HepG2 (cell line): ENCODE results near the gene THAP2. TPM values are rescaled to one million over a fixed set of nuclear protein-coding genes. Genes with fewer than 3 reads are reported as not detected.

Experiments
- DMAP1 ChIP-seq: IDR thresholded peaks from 2 replicates; pipeline ENCODE4 v1.6.1; 2016
- FOXK1 ChIP-seq: sonication (generic); formaldehyde crosslinking; IDR thresholded peaks from 2 replicates; pipeline ENCODE4 v1.4.0; 2020; ENCODE audit warnings: low read depth, missing genetic modification reagents, borderline replicate concordance
- HNRNPLL ChIP-seq: fragments of 200-400 bp; formaldehyde crosslinking; IDR thresholded peaks from 2 replicates; pipeline ENCODE4 v1.6.1; 2017; ENCODE audit warnings: mild to moderate bottlenecking, low read depth, low read length; ENCODE audit not compliant: poor library complexity, severe bottlenecking
- HNRNPUL1 ChIP-seq: fragments of 200-400 bp; formaldehyde crosslinking; IDR thresholded peaks from 2 replicates; pipeline ENCODE4 v1.6.1; 2017; ENCODE audit warnings: low read depth, mild to moderate bottlenecking, low read length, moderate library complexity
- HOXA9 ChIP-seq: sonication (generic); formaldehyde crosslinking; IDR thresholded peaks from 2 replicates; pipeline ENCODE4 v1.8.1; 2022; ENCODE audit warnings: missing genetic modification reagents, mild to moderate bottlenecking, moderate library complexity, borderline replicate concordance
- KLF12 ChIP-seq: sonication (generic); formaldehyde crosslinking; IDR thresholded peaks from 2 replicates; pipeline ENCODE4 v1.4.0; 2020; ENCODE audit warnings: missing genetic modification reagents, borderline replicate concordance
- NFAT5 ChIP-seq: sonication (generic); formaldehyde crosslinking; IDR thresholded peaks from 2 replicates; pipeline ENCODE4 v1.4.0; 2020; ENCODE audit warnings: missing genetic modification reagents
- POLR2AphosphoS2 ChIP-seq: IDR thresholded peaks from 2 replicates; pipeline ENCODE4 v1.6.1; 2011; ENCODE audit warnings: low read depth, low read length, improper control_type of control experiment
- SETDB1 ChIP-seq: sonication (generic); formaldehyde crosslinking; IDR thresholded peaks from 2 replicates; pipeline ENCODE4 v1.5.1; 2020; ENCODE audit warnings: missing genetic modification reagents, mild to moderate bottlenecking, borderline replicate concordance
- SNAPC2 ChIP-seq: sonication (generic); formaldehyde crosslinking; IDR thresholded peaks from 2 replicates; pipeline ENCODE4 v1.8.1; 2022; ENCODE audit warnings: mild to moderate bottlenecking, missing genetic modification reagents
- TAF1 ChIP-seq: sonication (generic); formaldehyde crosslinking; IDR thresholded peaks from 2 replicates; pipeline ENCODE4 v1.4.0; 2020; ENCODE audit warnings: missing genetic modification reagents
- TBX2 ChIP-seq: sonication (generic); formaldehyde crosslinking; IDR thresholded peaks from 2 replicates; pipeline ENCODE4 v1.5.0; 2020; ENCODE audit warnings: missing genetic modification reagents, mild to moderate bottlenecking, borderline replicate concordance
- ZBTB49 ChIP-seq: sonication (generic); formaldehyde crosslinking; IDR thresholded peaks from 2 replicates; pipeline ENCODE4 v1.4.0; 2020; ENCODE audit warnings: missing genetic modification reagents, borderline replicate concordance
- ZC3H13 ChIP-seq: sonication (generic); formaldehyde crosslinking; IDR thresholded peaks from 2 replicates; pipeline ENCODE4 v1.8.1; 2023; ENCODE audit warnings: mild to moderate bottlenecking, missing genetic modification reagents, moderate library complexity
- ZIK1 ChIP-seq: sonication (generic); formaldehyde crosslinking; IDR thresholded peaks from 2 replicates; pipeline ENCODE4 v1.5.0; 2020; ENCODE audit warnings: mild to moderate bottlenecking, low read depth, missing genetic modification reagents, borderline replicate concordance
- ZNF547 ChIP-seq: sonication (generic); formaldehyde crosslinking; IDR thresholded peaks from 2 replicates; pipeline ENCODE4 v1.5.1; 2020; ENCODE audit warnings: mild to moderate bottlenecking, missing genetic modification reagents
- ZNF569 ChIP-seq: sonication (generic); formaldehyde crosslinking; IDR thresholded peaks from 2 replicates; pipeline ENCODE4 v1.5.0; 2020; ENCODE audit warnings: mild to moderate bottlenecking, missing genetic modification reagents, moderate library complexity, borderline replicate concordance
- ZNF773 ChIP-seq: sonication (generic); formaldehyde crosslinking; IDR thresholded peaks from 2 replicates; pipeline ENCODE4 v1.4.0; 2020; ENCODE audit warnings: missing genetic modification reagents, borderline replicate concordance
- polyA plus RNA-seq, 8 experiments: library from polyadenylated mRNA; depleted of rRNA in 3 of 8; stranded (reverse) in 7 of 8; unstranded in 1 of 8; fragments of >200 nt; fragmentation: Illumina TruSeq in 4 of 8; extraction: Trizol in 4 of 8; gene quantifications; 2 replicates each; pipeline versions ENCODE4 v1.2.1 to v1.2.3, GENCODE V29; 2011 to 2016; ENCODE audit warnings: low read depth in 4 of 8, missing spikeins in 1 of 8, mixed read lengths in 1 of 8; ENCODE audit not compliant: insufficient read depth in 1 of 8
- total RNA-seq, 5 experiments: library from RNA; depleted of rRNA; stranded (reverse); fragments of >200 nt; fragmentation: Illumina TruSeq; extraction: Trizol; gene quantifications; 2 replicates each; pipeline ENCODE4 v1.2.3, GENCODE V29; 2016; ENCODE audit warnings: low read depth in 1 of 5
- TF ChIP-seq, protein P1 (sequence below): sonication (generic); formaldehyde crosslinking; IDR thresholded peaks from 2 replicates; pipeline ENCODE4 v1.5.0; 2020; ENCODE audit warnings: missing genetic modification reagents
- TF ChIP-seq, protein P2 (sequence below): sonication (generic); formaldehyde crosslinking; IDR thresholded peaks from 2 replicates; pipeline ENCODE4 v1.4.0; 2020; ENCODE audit warnings: missing genetic modification reagents

Gene THAP2
- total and polyA plus RNA-seq, 2 of the 13 experiments (the other 11 are each of a cell fraction or from before 2014, with no cell fraction given), result 5.2 to 6.2 TPM

GRCh38 chr12:71662849-71663560 lies 1.1 kb upstream of the THAP2 start (continued):
- TF ChIP-seq, protein P1, sequence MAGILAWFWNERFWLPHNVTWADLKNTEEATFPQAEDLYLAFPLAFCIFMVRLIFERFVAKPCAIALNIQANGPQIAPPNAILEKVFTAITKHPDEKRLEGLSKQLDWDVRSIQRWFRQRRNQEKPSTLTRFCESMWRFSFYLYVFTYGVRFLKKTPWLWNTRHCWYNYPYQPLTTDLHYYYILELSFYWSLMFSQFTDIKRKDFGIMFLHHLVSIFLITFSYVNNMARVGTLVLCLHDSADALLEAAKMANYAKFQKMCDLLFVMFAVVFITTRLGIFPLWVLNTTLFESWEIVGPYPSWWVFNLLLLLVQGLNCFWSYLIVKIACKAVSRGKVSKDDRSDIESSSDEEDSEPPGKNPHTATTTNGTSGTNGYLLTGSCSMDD (CRISPR knock-in tag), result no peak
- TF ChIP-seq ZNF569, result no peak
- TF ChIP-seq HNRNPLL, result peak; percentile 36
- TF ChIP-seq HOXA9 (CRISPR knock-in tag), result no peak
- no peak for TF ChIP-seq POLR2AphosphoS2
- no peak for TF ChIP-seq SNAPC2 (CRISPR knock-in tag)
- TF ChIP-seq NFAT5 (CRISPR knock-in tag), result no peak
- no peak for TF ChIP-seq FOXK1 (CRISPR knock-in tag)
- no peak for TF ChIP-seq HNRNPUL1
- no peak for TF ChIP-seq DMAP1
- TF ChIP-seq SETDB1 (CRISPR knock-in tag), result no peak
- TF ChIP-seq, protein P2, sequence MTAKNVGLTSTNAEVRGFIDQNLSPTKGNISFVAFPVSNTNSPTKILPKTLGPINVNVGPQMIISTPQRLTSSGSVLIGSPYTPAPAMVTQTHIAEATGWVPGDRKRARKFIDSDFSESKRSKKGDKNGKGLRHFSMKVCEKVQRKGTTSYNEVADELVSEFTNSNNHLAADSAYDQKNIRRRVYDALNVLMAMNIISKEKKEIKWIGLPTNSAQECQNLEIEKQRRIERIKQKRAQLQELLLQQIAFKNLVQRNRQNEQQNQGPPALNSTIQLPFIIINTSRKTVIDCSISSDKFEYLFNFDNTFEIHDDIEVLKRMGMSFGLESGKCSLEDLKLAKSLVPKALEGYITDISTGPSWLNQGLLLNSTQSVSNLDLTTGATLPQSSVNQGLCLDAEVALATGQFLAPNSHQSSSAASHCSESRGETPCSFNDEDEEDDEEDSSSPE (CRISPR knock-in tag), result no peak
- peak; percentile 47; the same call in 1 of the 2 replicates for TF ChIP-seq ZNF773 (CRISPR knock-in tag)
- no peak; the same call in 1 of the 2 replicates for TF ChIP-seq TAF1 (CRISPR knock-in tag)
- TF ChIP-seq KLF12 (CRISPR knock-in tag), result no peak
- TF ChIP-seq ZIK1 (CRISPR knock-in tag), result no peak
- TF ChIP-seq ZC3H13 (CRISPR knock-in tag), result peak; percentile 63
- 0 out of 2 replicates have a peak, but pooled peaks have one; percentile 35 for TF ChIP-seq ZNF547 (CRISPR knock-in tag)
- TF ChIP-seq ZBTB49, result no peak
- no peak for TF ChIP-seq TBX2
